ENCODE measurements around the gene CNBD2.
"Not testable (repeated sequence)": the region's sequence is repeated elsewhere in the genome, so short reads cannot be mapped to it uniquely, and the experiment has no call there.

CNBD2 gene

GRCh38 chr20:35967979-35968640, at the start of gene CNBD2:
Gene CNBD2 (plus strand): TSS chr20:35968590. CDS start chr20:35968763, 173 bp downstream.
- DNase-seq (ENCODE audit: low spot score): no peak

GRCh38 chr20:35920523-35920922, 47.9 kb upstream of the CNBD2 start:
- no peak for DNase-seq (ENCODE audit: low spot score)

- no peak for DNase-seq (ENCODE audit: low spot score)
These were observed 39.1 kb upstream of the CNBD2 start for GRCh38 chr20:35929301-35929700.

GRCh38 chr20:35934050-35934449, 34.3 kb upstream of the CNBD2 start:
- DNase-seq (ENCODE audit: low spot score): no peak

- DNase-seq (ENCODE audit: low spot score): no peak
These were observed 29.1 kb upstream of the CNBD2 start for GRCh38 chr20:35939264-35939663.

- DNase-seq (ENCODE audit: low spot score): no peak
These were observed 26.8 kb upstream of the CNBD2 start for GRCh38 chr20:35941620-35942019.

- no peak for DNase-seq (ENCODE audit: low spot score)
These were observed 26.1 kb upstream of the CNBD2 start for GRCh38 chr20:35942243-35942642.

GRCh38 chr20:35947489-35947888, 20.9 kb upstream of the CNBD2 start:
- DNase-seq (ENCODE audit: low spot score): peak; percentile 78

- DNase-seq (ENCODE audit: low spot score): no peak
These were observed 20.5 kb upstream of the CNBD2 start for GRCh38 chr20:35947907-35948306.

- no peak for DNase-seq (ENCODE audit: low spot score)
These were observed 18.3 kb upstream of the CNBD2 start for GRCh38 chr20:35950093-35950492.

- not testable (repeated sequence) for DNase-seq (ENCODE audit: low spot score)
These were observed 16.3 kb upstream of the CNBD2 start for GRCh38 chr20:35952080-35952479.

GRCh38 chr20:35952480-35953386, 15.7 kb upstream of the CNBD2 start:
- DNase-seq (ENCODE audit: low spot score): no peak

- DNase-seq (ENCODE audit: low spot score): peak; percentile 42
These were observed 14.8 kb upstream of the CNBD2 start for GRCh38 chr20:35953387-35954199.

GRCh38 chr20:35954200-35954906, 14.0 kb upstream of the CNBD2 start, which contains the start of gene SCAND1:
Gene SCAND1 (minus strand): TSS chr20:35954502. CDS start chr20:35954284, 218 bp downstream.
- DNase-seq (ENCODE audit: low spot score): peak; percentile 99

GRCh38 chr20:35954907-35955251, 13.5 kb upstream of the CNBD2 start:
- no peak for DNase-seq (ENCODE audit: low spot score)

GRCh38 chr20:35956616-35957015, 11.8 kb upstream of the CNBD2 start:
- no peak for DNase-seq (ENCODE audit: low spot score)

GRCh38 chr20:35959291-35959690, 9.1 kb upstream of the CNBD2 start:
- DNase-seq (ENCODE audit: low spot score): not testable (repeated sequence)

- DNase-seq (ENCODE audit: low spot score): no peak
These were observed 4.5 kb upstream of the CNBD2 start for GRCh38 chr20:35963878-35964277.

- no peak for DNase-seq (ENCODE audit: low spot score)
These were observed 540 bp downstream of the CNBD2 start for GRCh38 chr20:35968930-35969329.

- no peak for DNase-seq (ENCODE audit: low spot score)
These were observed 3.6 kb downstream of the CNBD2 start for GRCh38 chr20:35971981-35972380.

- DNase-seq (ENCODE audit: low spot score): no peak
These were observed 4.1 kb downstream of the CNBD2 start for GRCh38 chr20:35972462-35972861.

- DNase-seq (ENCODE audit: low spot score): no peak
These were observed 5.9 kb downstream of the CNBD2 start for GRCh38 chr20:35974256-35974655.
